IPS-11a (cell line): Measurements from ENCODE around the gene RNF40.
"Not testable (repeated sequence)": the region's sequence is repeated elsewhere in the genome, so short reads cannot be mapped to it uniquely, and the experiment has no call there.

ENCODE experiments used
- H3K4me3 ChIP-seq: one replicate; pipeline ENCODE4 v1.5.1; 2013; ENCODE audit warnings: low read depth, low read length, control low read depth

Gene RNF40

DNA sequence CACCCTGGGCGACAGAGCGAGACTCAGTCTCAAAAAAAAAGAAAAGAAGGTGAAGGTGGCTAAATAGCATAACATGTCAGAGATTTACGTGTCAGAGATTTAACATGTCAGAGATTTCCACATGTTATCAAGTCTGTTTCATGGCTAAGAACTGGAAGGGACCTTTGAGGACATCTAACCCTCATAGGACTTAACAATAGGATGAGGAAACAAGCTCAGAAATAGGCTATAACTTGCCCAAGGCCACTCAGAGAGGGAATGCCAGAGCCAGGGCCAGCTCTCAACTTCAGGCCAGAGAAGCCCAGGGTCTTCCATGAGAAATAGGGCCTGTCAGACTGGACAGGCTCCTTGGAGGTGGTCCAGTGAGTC, 51.7 kb downstream of the RNF40 start:
- peak overlapping the region; percentile 18 for H3K4me3 ChIP-seq

- H3K4me3 ChIP-seq = no peak overlapping the region
Measured at GRCh38 chr16:30816769-30817168, 54.6 kb downstream of the RNF40 start.

DNA sequence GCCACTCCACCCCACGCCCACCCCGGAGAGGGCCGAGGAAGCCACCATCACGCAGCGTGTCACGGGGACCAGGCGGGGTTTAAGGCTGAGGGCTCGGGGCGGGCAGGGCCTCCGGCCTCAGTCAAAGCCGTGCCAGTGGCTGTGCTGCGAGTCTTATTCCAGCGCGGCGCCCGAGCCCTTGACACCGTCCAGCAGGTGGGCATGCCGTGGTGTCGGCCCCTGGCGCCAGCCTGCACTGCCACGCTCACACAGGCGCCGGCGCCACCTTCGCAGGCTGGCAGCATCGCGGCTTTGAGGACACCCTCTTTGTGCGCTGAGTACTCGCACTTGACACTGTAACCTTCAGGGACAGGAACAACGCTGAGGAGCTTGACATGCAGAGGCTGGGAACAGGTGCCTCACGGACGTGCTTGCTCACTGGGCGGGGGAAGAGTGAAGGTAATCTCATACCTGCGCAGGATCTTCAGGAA, 58.9 kb downstream of the RNF40 start:
- no peak overlapping the region for H3K4me3 ChIP-seq

DNA sequence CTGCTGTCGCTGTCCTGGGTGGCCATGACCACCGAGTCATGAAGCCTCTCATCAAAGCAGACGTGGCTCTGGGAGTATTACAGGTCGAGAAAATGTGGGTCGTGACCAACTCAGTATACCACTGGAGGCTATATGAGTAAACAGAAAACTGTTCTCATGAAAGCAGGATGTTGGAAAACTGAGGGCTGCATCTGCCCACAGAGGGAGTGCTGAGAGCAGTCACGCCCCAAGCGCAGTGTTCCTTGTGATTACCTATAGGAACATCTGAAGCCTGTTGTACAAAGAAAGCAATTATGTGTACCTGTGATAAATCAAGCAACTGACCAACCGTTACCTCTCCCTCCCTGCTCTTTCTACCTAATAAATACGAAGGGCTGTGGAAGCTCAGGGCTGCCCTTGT, 59.3 kb downstream of the RNF40 start:
- H3K4me3 ChIP-seq = not testable (repeated sequence)

GRCh38 chr16:30821891-30822290, 59.8 kb downstream of the RNF40 start:
- H3K4me3 ChIP-seq = no peak overlapping the region
